Measurements from ENCODE around the gene MCUB. TPM values are rescaled to one million over a fixed set of nuclear protein-coding genes. Genes with fewer than 3 reads are reported as not detected.

Gene MCUB
- polyA plus RNA-seq, 1 donor from 2014 or later = 151 TPM

DNA sequence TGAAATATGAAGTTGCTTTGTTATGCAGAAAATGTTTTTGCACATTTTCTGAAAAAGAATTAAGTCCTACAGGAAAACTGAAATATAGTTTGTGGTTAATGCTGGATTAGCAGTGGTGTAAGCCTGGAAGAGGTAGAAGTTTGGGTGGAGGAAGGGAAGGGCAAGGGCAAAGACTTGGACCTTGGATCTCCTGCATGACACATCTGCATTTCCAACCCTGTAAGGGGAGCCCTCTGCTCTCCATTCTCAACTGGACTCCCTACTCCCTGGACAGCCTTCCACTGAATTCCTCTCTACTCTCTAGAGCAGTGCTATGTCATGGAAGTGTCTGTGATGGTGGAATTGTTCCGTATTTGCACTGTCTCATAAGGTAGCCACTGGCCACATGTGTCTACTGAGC lies 138.6 kb downstream of the MCUB start:
- Mint-ChIP-seq H3K27me3 (no peaks in the 10 kb centered on the region), H3K4me1 (peaks cover 14 to 31% (median 15%) of the 10 kb centered on the region in 3 donors)

GRCh38 chr4:109699553-109700225 lies 139.6 kb downstream of the MCUB start:
- no peaks in the 10 kb centered on the region for H3K27me3 Mint-ChIP-seq
- peaks cover 2% of the 10 kb centered on the region for H3K36me3 Mint-ChIP-seq
- H3K4me3 Mint-ChIP-seq = peak overlapping the region in 1 of 4 donors; percentile 35
- no peak overlapping the region for H3K27ac Mint-ChIP-seq
- H3K9me3 Mint-ChIP-seq = no peaks in the 10 kb centered on the region
- peaks cover 18 to 30% (median 19%) of the 10 kb centered on the region in 3 donors for H3K4me1 Mint-ChIP-seq

More for the DNA sequence above, 138.6 kb downstream of the MCUB start:
- no peak overlapping the region for H3K27ac Mint-ChIP-seq
- H3K9me3 Mint-ChIP-seq = no peaks in the 10 kb centered on the region
- no peak overlapping the region for H3K4me3 Mint-ChIP-seq
- peaks cover 2% of the 10 kb centered on the region for H3K36me3 Mint-ChIP-seq

- no peaks in the 10 kb centered on the region for H3K9me3 Mint-ChIP-seq
Observed at GRCh38 chr4:109701566-109702410, 141.7 kb downstream of the MCUB start.

GRCh38 chr4:109702950-109703663 lies 143.1 kb downstream of the MCUB start, which contains the start of gene CASP6:
Gene CASP6 (minus strand): TSS chr4:109703445. CDS start chr4:109703395, 50 bp downstream.
- H3K4me1 Mint-ChIP-seq = peaks cover 11 to 19% (median 17%) of the 10 kb centered on the region in 3 donors
- no peaks in the 10 kb centered on the region for H3K9me3 Mint-ChIP-seq
- H3K27me3 Mint-ChIP-seq = no peaks in the 10 kb centered on the region
- H3K4me3 Mint-ChIP-seq = peak within 1 kb of the TSS; percentile 94 to 98 (median 96)
- H3K27ac Mint-ChIP-seq = peak within 1 kb of the TSS; percentile 85 to 90 (median 88)
- H3K36me3 Mint-ChIP-seq = no peaks in the 10 kb centered on the region

More at GRCh38 chr4:109701566-109702410, 141.7 kb downstream of the MCUB start:
- Mint-ChIP-seq H3K4me3 (peak overlapping the region; percentile 94 to 98 (median 96)), H3K36me3 (peaks cover 2% of the 10 kb centered on the region), H3K27me3 (no peaks in the 10 kb centered on the region), H3K4me1 (peaks cover 11 to 24% (median 19%) of the 10 kb centered on the region in 3 donors), H3K27ac (peak overlapping the region in 2 of 3 donors; percentile 65 to 74)

DNA sequence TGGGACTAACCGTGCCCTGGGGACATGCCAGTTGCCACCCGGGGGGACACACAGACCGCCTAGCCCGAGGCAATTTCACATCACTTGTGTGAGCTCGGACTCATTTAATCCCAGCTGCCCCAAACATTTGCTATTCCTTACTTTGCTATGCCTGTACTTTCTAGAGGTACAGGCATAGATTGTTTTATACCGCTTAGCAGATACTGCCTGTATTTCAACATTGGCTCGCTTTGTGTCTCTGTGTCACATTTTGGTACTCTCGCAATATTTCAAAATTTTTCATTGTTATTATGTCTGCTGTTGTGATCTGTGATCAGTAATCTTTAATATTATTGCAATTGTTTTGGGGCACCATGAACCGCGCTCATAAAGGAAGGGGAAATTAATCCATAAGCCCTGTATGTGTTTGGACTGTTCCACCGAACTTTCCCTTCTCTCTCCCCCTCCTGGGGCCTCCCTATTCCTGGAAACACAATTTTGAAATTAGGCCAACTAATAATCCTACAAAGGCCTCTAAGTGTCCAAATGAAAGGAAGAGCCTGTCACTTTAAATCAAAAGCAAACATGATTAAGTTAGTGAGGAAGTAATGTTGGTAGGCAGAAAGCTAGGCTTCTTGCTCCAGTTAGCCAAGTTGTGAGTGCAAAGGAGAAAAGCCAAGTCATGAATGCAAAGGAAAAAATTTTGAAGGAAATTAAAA lies 143.8 kb downstream of the MCUB start:
- peaks cover 11 to 19% (median 12%) of the 10 kb centered on the region in 3 donors for H3K4me1 Mint-ChIP-seq

DNA sequence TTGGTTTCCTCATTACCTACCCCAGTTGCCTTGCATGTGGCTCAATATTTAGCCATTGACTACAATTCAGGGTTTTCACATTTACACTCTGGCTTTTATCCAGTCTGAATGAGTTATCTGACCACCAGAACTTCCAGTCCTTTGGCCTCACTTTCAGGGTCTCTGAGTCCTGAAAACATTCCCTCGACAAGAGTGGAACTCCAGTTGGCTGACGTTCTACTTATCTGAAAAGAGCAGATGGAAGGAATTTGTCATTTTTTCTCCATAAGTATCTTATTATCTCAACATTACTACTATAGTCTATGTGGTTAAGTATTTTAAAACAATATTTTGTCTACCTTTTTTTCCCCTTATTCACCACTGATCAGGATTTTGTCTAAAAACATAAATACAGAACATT lies 148.4 kb downstream of the MCUB start:
- H3K9me3 Mint-ChIP-seq = no peaks in the 10 kb centered on the region
- peak overlapping the region in 1 of 3 donors; percentile 8 for H3K27ac Mint-ChIP-seq
- H3K36me3 Mint-ChIP-seq = peaks cover 2% of the 10 kb centered on the region
- H3K27me3 Mint-ChIP-seq = no peaks in the 10 kb centered on the region
- H3K4me1 Mint-ChIP-seq = peaks cover 6 to 7% (median 6%) of the 10 kb centered on the region in 3 donors
- H3K4me3 Mint-ChIP-seq = no peak overlapping the region

More for the DNA sequence above, 143.8 kb downstream of the MCUB start:
- H3K9me3 Mint-ChIP-seq = no peaks in the 10 kb centered on the region
- peak overlapping the region; percentile 85 to 90 (median 88) for H3K27ac Mint-ChIP-seq
- H3K27me3 Mint-ChIP-seq = no peaks in the 10 kb centered on the region
- H3K36me3 Mint-ChIP-seq = no peaks in the 10 kb centered on the region
- peak overlapping the region; percentile 94 to 98 (median 96) for H3K4me3 Mint-ChIP-seq

DNA sequence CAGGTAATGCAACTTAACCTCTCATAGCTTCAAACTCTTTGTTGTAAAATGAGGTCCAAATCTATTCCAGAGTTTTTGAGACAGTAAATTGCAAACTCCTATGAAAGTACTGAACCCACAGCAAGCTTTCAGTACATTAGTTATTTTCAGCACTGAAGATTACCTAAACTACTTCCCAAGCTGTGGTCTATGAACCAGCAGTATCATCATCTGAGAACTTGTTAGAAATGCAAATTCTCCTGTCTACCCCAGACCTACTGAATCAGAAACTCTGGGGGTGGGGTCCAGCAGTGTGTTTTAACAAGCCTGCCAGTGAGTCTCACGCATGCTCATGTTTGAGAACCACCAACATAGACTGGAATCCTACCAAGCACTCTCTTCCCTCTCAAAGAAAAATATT lies 148.9 kb downstream of the MCUB start:
- peak overlapping the region in 1 of 3 donors; percentile 8 for H3K27ac Mint-ChIP-seq
- H3K4me1 Mint-ChIP-seq = peaks cover 1 to 3% (median 2%) of the 10 kb centered on the region in 3 donors
- H3K4me3 Mint-ChIP-seq = no peak overlapping the region
- H3K27me3 Mint-ChIP-seq = no peaks in the 10 kb centered on the region
- H3K36me3 Mint-ChIP-seq = peaks cover 2% of the 10 kb centered on the region
- H3K9me3 Mint-ChIP-seq = no peaks in the 10 kb centered on the region

GRCh38 chr4:109713500-109713899 lies 153.5 kb downstream of the MCUB start:
- Mint-ChIP-seq H3K4me3 (no peak overlapping the region), H3K9me3 (no peaks in the 10 kb centered on the region)

GRCh38 chr4:109718759-109719158 lies 158.7 kb downstream of the MCUB start:
- no peak overlapping the region for H3K27ac Mint-ChIP-seq
- H3K36me3 Mint-ChIP-seq = peaks cover 3% of the 10 kb centered on the region
- no peak overlapping the region for H3K4me3 Mint-ChIP-seq
- H3K27me3 Mint-ChIP-seq = no peaks in the 10 kb centered on the region
- H3K9me3 Mint-ChIP-seq = no peaks in the 10 kb centered on the region
- H3K4me1 Mint-ChIP-seq = peaks cover 5 to 8% (median 5%) of the 10 kb centered on the region in 3 donors

More at GRCh38 chr4:109713500-109713899, 153.5 kb downstream of the MCUB start:
- H3K4me1 Mint-ChIP-seq = peaks cover 0 to 3% (median 0%) of the 10 kb centered on the region in 3 donors
- no peaks in the 10 kb centered on the region for H3K27me3 Mint-ChIP-seq
- H3K27ac Mint-ChIP-seq = no peak overlapping the region
- peaks cover 5% of the 10 kb centered on the region for H3K36me3 Mint-ChIP-seq

DNA sequence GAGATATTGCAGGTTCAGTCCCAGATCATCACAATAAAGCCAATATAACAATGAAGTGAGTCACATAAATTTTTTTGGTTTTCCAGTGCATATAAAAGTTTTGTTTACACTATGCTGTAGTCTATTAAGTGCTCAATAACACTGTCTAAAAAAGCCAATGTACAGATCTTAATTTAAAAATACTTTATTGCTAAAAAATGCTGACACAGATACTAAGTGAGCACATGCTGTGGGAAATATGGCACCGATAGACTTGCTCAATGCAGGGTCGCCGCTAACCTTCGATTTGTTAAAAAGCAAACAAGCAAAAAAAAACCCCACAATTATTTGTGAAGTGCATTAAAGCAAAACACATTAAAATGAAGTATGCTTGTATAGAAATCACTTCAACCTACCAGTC lies 159.6 kb downstream of the MCUB start:
- Mint-ChIP-seq H3K27me3 (no peaks in the 10 kb centered on the region), H3K4me3 (no peak overlapping the region), H3K4me1 (peaks cover 5 to 8% (median 5%) of the 10 kb centered on the region in 3 donors), H3K9me3 (no peaks in the 10 kb centered on the region), H3K36me3 (peaks cover 3% of the 10 kb centered on the region), H3K27ac (no peak overlapping the region)

DNA sequence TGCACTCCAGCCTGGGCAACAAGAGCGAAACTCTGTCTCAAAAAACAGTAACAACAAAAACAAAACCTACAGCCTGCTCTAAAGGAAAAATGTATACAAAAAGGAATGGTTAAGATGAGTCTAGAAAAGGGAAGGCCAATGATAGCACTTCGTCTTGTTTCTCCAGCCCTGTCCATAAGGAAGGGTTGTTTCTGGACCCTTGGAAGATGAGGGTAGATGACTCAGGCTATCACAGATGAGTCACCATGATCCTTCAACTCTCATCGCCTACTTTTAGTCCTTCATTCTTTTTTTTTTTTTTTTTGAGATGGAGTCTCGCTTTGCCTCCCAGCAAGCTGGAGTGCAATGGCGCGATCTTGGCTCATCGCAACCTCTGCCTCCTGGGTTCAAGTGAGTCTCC lies 161.0 kb downstream of the MCUB start:
- Mint-ChIP-seq H3K4me3 (no peak overlapping the region), H3K36me3 (peaks cover 7% of the 10 kb centered on the region), H3K9me3 (no peaks in the 10 kb centered on the region), H3K4me1 (peaks cover 5 to 9% (median 8%) of the 10 kb centered on the region in 3 donors), H3K27ac (no peak overlapping the region), H3K27me3 (no peaks in the 10 kb centered on the region)

DNA sequence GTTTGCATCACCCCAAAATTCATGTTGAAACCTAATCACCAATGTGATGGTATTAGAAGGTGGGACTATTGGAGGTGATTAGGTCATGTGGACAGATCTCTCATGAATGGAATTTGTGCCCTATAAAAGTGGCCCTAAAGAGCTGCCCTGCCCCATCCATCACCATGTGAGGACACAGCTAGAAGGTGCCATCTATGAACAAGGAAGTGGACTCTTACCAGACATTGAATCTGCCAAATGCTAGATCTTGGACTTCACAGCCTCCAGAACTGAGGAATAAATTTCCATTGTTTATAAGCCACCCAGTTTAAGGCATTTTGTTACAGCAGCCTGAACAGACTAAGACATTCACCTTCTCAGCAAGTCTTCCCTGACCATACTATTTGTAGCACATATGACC lies 162.3 kb downstream of the MCUB start:
- no peaks in the 10 kb centered on the region for H3K27me3 Mint-ChIP-seq
- peaks cover 5 to 13% (median 8%) of the 10 kb centered on the region in 3 donors for H3K4me1 Mint-ChIP-seq
- peaks cover 7% of the 10 kb centered on the region for H3K36me3 Mint-ChIP-seq
- no peak overlapping the region for H3K27ac Mint-ChIP-seq
- no peak overlapping the region for H3K4me3 Mint-ChIP-seq
- H3K9me3 Mint-ChIP-seq = no peaks in the 10 kb centered on the region

GRCh38 chr4:109723110-109723509 lies 163.1 kb downstream of the MCUB start:
- Mint-ChIP-seq H3K27ac (peak overlapping the region in 1 of 3 donors; percentile 11), H3K9me3 (no peaks in the 10 kb centered on the region), H3K27me3 (no peaks in the 10 kb centered on the region), H3K36me3 (peaks cover 6% of the 10 kb centered on the region), H3K4me1 (peaks cover 8 to 13% (median 9%) of the 10 kb centered on the region in 3 donors), H3K4me3 (peak overlapping the region in 1 of 4 donors; percentile 5)

DNA sequence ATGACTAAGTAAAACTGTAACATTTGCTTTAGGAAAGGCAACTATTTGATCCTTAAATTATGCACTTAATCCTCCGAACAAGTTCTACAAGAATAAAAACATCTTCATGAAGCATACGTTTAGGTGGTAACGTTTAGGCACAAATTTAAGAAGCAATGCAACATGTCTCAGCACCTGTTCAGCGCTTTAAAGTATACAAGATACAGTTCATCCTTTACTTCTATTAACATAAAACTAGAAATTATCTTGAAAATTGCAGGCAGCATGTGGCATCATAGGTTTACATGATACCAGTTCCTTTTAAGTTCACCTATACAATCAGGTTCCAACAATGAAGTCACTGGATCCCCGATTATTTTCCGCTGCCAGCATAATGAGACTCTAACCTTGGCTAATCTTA lies 168.3 kb downstream of the MCUB start:
- peaks cover 6% of the 10 kb centered on the region for H3K36me3 Mint-ChIP-seq
- peak overlapping the region in 1 of 3 donors; percentile 91 for H3K27ac Mint-ChIP-seq
- peaks cover 13 to 23% (median 14%) of the 10 kb centered on the region in 3 donors for H3K4me1 Mint-ChIP-seq
- H3K4me3 Mint-ChIP-seq = peak overlapping the region in 3 of 4 donors; percentile 21 to 94 (median 93)
- no peaks in the 10 kb centered on the region for H3K9me3 Mint-ChIP-seq
- H3K27me3 Mint-ChIP-seq = peaks cover 3% of the 10 kb centered on the region
